Hepatocyte (in vitro differentiated cells): ENCODE results near the gene TTC8. TPM values are rescaled to one million over a fixed set of nuclear protein-coding genes. Genes with fewer than 3 reads are reported as not detected.

Experiments
- DNase-seq: peaks from one replicate; pipeline ENCODE4 v3.0.0-alpha.2; 2016; ENCODE audit warnings: low spot score
- H2AFZ ChIP-seq: fragments of 200-600 bp; sonication (generic); 2 replicates; pipeline ENCODE4 v1.6.0; 2016; ENCODE audit warnings: antibody characterized with exemption, mild to moderate bottlenecking
- H3K27ac ChIP-seq: fragments of 200-600 bp; sonication (generic); 2 replicates; pipeline ENCODE4 v1.5.1; 2016; ENCODE audit warnings: mild to moderate bottlenecking
- H3K27me3 ChIP-seq: fragments of 200-600 bp; sonication (generic); 2 replicates; pipeline ENCODE4 v1.6.1; 2016
- H3K36me3 ChIP-seq: fragments of 200-600 bp; sonication (generic); replicated peaks from 2 replicates; pipeline ENCODE4 v1.5.1; 2016; ENCODE audit warnings: low read depth; ENCODE audit not compliant: insufficient read depth
- H3K4me1 ChIP-seq: fragments of 200-600 bp; sonication (generic); 2 replicates; pipeline ENCODE4 v1.5.1; 2016; ENCODE audit warnings: mild to moderate bottlenecking, moderate library complexity; ENCODE audit not compliant: insufficient read depth
- H3K4me2 ChIP-seq: fragments of 200-600 bp; sonication (generic); 2 replicates; pipeline ENCODE4 v1.6.0; 2016
- H3K4me3 ChIP-seq: fragments of 200-600 bp; sonication (generic); 2 replicates; pipeline ENCODE4 v1.5.1; 2016; ENCODE audit warnings: mild to moderate bottlenecking
- H3K79me2 ChIP-seq: fragments of 200-600 bp; sonication (generic); 2 replicates; pipeline ENCODE4 v1.6.0; 2017; ENCODE audit warnings: mild to moderate bottlenecking
- H3K9me2 ChIP-seq: fragments of 200-600 bp; sonication (generic); replicated peaks from 2 replicates; pipeline ENCODE4 v1.6.0; 2017; ENCODE audit warnings: mild to moderate bottlenecking; ENCODE audit not compliant: insufficient read depth
- H3K9me3 ChIP-seq: fragments of 200-600 bp; sonication (generic); 2 replicates; pipeline ENCODE4 v1.5.1; 2016; ENCODE audit warnings: low read depth, mild to moderate bottlenecking
- H4K20me1 ChIP-seq: fragments of 200-600 bp; sonication (generic); 2 replicates; pipeline ENCODE4 v1.6.0; 2016; ENCODE audit warnings: mild to moderate bottlenecking; ENCODE audit not compliant: insufficient read depth, poor library complexity, severe bottlenecking
- EZH2 ChIP-seq: fragments of 200-600 bp; sonication (generic); IDR thresholded peaks from 2 replicates; pipeline ENCODE4 v1.6.1; 2016; ENCODE audit warnings: antibody characterized with exemption, mild to moderate bottlenecking, borderline replicate concordance
- EZH2phosphoT487 ChIP-seq: fragments of 200-600 bp; sonication (generic); IDR thresholded peaks from one replicate; pipeline ENCODE4 v1.6.1; 2018; ENCODE audit warnings: antibody characterized with exemption, mild to moderate bottlenecking, low read depth, moderate library complexity; ENCODE audit not compliant: unreplicated experiment, severe bottlenecking
- WGBS: methylation state at CpG from one replicate; pipeline ENCODE4 v1.1.6; 2016; ENCODE audit warnings: low lambda C conversion rate; ENCODE audit errors: missing lambda C conversion rate; 5-methylcytosine and 5-hydroxymethylcytosine counted together
- polyA plus RNA-seq: library from polyadenylated mRNA; unstranded; fragments of >200 nt; fragmentation: Nextera tagmentation; extraction: Ambion mirVana; gene quantifications from 2 replicates; pipeline ENCODE4 v1.2.1, GENCODE V29; 2016
- total RNA-seq: library from RNA; depleted of rRNA; stranded (reverse); fragments of >200 nt; gene quantifications from 2 replicates; pipeline ENCODE4 v1.2.3, GENCODE V29; 2014
- TF ChIP-seq, protein P1 (sequence below): fragments of 200-600 bp; sonication (generic); IDR thresholded peaks from 2 replicates; pipeline ENCODE4 v1.5.1; 2016; ENCODE audit warnings: antibody characterized with exemption, mild to moderate bottlenecking; ENCODE audit not compliant: poor library complexity

TTC8 gene
- total and polyA plus RNA-seq, 2 experiments from 2014 or later, result 23.0 to 25.6 TPM

DNA sequence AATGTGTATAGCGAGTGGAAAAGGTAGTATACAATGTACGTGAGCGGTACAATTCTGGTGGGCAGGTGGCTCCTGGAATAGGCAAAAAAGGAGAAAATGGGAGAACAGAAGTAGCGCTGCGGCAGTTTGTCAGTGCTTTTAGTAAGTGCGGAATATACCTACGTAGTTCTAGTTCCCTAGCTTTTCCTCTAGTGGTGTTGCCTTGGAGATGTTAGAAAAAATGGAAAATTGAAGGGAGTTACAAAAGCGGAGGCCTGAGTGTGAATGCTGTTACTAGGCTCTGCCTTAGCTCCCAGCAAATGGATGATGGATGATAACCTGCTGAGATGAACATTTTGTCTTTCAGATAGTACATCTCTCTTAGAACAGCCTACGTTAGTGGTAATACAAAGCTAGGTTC is 1.1 kb downstream of the TTC8 start:
- H3K9me3 ChIP-seq, result no peaks in the 10 kb centered on the region
- H3K27me3 ChIP-seq, result no peaks in the 10 kb centered on the region
- H3K79me2 ChIP-seq, result peaks cover 49% of the 10 kb centered on the region
- no peaks in the 10 kb centered on the region for H3K9me2 ChIP-seq
- TF ChIP-seq EZH2 (no peak), EZH2phosphoT487 (no peak)
- TF ChIP-seq, protein P1, sequence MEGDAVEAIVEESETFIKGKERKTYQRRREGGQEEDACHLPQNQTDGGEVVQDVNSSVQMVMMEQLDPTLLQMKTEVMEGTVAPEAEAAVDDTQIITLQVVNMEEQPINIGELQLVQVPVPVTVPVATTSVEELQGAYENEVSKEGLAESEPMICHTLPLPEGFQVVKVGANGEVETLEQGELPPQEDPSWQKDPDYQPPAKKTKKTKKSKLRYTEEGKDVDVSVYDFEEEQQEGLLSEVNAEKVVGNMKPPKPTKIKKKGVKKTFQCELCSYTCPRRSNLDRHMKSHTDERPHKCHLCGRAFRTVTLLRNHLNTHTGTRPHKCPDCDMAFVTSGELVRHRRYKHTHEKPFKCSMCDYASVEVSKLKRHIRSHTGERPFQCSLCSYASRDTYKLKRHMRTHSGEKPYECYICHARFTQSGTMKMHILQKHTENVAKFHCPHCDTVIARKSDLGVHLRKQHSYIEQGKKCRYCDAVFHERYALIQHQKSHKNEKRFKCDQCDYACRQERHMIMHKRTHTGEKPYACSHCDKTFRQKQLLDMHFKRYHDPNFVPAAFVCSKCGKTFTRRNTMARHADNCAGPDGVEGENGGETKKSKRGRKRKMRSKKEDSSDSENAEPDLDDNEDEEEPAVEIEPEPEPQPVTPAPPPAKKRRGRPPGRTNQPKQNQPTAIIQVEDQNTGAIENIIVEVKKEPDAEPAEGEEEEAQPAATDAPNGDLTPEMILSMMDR, result no peak
- H3K4me3 ChIP-seq, result peak overlapping the region; percentile 42
- no peak for DNase-seq
- WGBS, result 91% methylated on average over 9 of the region's 9 CpGs
- H4K20me1 ChIP-seq, result no peaks in the 10 kb centered on the region
- H3K27ac ChIP-seq, result peak overlapping the region; percentile 92
- peaks cover 6% of the 10 kb centered on the region for H3K4me1 ChIP-seq
- no peaks in the 10 kb centered on the region for H3K36me3 ChIP-seq
- H3K4me2 ChIP-seq, result peak overlapping the region; percentile 70
- peak overlapping the region; percentile 67 for H2AFZ ChIP-seq

DNA sequence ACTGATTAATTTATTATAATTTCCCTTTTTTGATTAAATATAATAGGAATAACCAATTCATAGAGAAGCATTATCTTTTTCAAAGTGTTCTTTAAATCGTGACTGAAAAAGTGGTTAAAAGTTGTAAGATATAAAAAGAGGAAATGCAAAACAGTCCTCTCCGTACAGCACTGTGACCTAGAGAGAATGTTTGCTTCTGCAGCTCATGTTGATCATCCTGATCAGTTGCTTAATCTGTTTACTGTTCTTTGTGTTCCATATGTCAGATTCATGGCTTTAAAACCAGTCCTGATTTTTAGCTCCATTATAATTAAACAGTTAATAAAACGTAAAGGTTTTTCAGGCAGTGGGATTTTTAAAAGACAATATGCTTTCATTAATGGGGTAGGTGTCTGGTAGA is 4.7 kb downstream of the TTC8 start:
- Histone ChIP-seq H3K9me2 (no peaks in the 10 kb centered on the region), H3K79me2 (peaks cover 73% of the 10 kb centered on the region), H3K9me3 (no peaks in the 10 kb centered on the region), H3K27ac (no peak overlapping the region), H3K27me3 (no peaks in the 10 kb centered on the region), H2AFZ (no peak overlapping the region), H3K4me3 (no peak overlapping the region), H3K4me1 (peaks cover 9% of the 10 kb centered on the region), H3K36me3 (no peaks in the 10 kb centered on the region), H4K20me1 (no peaks in the 10 kb centered on the region), H3K4me2 (peak overlapping the region; percentile 31)
- TF ChIP-seq EZH2, result no peak
- TF ChIP-seq EZH2phosphoT487, result no peak
- TF ChIP-seq, protein P1, result no peak
- 45% methylated on average over 3 of the region's 3 CpGs for WGBS
- no peak for DNase-seq

DNA sequence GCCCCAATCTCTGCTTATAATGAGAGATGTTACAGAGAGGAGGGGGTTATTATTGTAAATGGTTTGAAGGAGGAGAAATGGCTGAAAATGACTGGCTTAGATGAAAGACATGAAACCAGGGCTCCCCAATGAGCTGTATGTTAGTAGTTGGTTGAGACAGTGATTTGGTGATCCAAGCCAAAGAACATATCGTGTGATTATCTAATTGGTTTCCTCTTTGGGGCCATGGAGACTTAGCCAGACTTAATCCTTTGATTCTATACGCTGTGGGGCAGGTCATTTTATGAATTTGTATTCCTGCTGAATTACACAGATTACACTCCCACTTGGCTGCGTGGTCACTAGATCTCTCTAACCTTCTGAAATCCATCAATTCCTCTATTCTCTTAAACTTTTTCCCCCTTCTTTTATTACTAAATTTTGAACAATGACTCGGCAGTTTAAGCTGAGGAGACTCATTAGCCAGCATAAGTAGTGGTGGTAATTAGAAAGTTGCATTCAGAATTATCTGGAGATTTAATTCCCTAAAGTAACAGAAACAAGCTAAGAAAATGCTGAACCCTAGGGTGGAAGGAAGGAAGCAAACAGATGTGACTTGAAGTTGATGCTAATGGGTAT is 5.3 kb downstream of the TTC8 start:
- no peak overlapping the region for H2AFZ ChIP-seq
- H3K9me3 ChIP-seq, result no peaks in the 10 kb centered on the region
- no peak overlapping the region for H3K4me3 ChIP-seq
- H3K4me1 ChIP-seq, result peaks cover 9% of the 10 kb centered on the region
- no peak for TF ChIP-seq EZH2phosphoT487
- TF ChIP-seq, protein P1, result no peak
- no peak for TF ChIP-seq EZH2
- no peaks in the 10 kb centered on the region for H3K9me2 ChIP-seq
- H3K4me2 ChIP-seq, result no peak overlapping the region
- WGBS, result 87% methylated on average over 4 of the region's 4 CpGs
- H3K79me2 ChIP-seq, result peaks cover 73% of the 10 kb centered on the region
- H3K27me3 ChIP-seq, result no peaks in the 10 kb centered on the region
- H3K27ac ChIP-seq, result no peak overlapping the region
- no peak for DNase-seq
- H3K36me3 ChIP-seq, result no peaks in the 10 kb centered on the region
- H4K20me1 ChIP-seq, result no peaks in the 10 kb centered on the region

DNA sequence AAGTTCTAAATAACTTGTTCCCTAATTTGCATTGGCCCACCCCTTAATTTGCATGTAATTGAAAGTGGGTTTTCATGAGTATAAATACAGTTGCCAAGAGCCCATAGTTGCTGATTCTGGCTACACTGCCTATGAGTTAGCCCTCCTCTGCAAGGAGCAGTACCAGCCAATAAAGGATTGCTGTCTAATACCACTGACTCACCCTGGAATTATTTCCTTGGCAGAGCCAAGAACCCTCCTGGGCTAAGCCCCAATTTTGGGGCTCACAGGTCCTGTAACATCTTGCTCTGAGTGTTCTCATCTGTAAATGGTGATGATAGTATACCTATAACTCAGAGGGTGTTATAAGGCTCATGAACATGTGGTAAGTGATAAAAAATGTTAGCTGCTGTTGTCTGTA is 6.8 kb downstream of the TTC8 start:
- TF ChIP-seq EZH2phosphoT487 (no peak), EZH2 (no peak)
- TF ChIP-seq, protein P1, result no peak
- DNase-seq, result no peak
- H4K20me1 ChIP-seq, result no peaks in the 10 kb centered on the region
- no peaks in the 10 kb centered on the region for H3K9me2 ChIP-seq
- peaks cover 4% of the 10 kb centered on the region for H3K4me1 ChIP-seq
- no peak overlapping the region for H3K27ac ChIP-seq
- no peak overlapping the region for H3K4me3 ChIP-seq
- no peaks in the 10 kb centered on the region for H3K36me3 ChIP-seq
- no peaks in the 10 kb centered on the region for H3K9me3 ChIP-seq
- no peak overlapping the region for H3K4me2 ChIP-seq
- peaks cover 60% of the 10 kb centered on the region for H3K79me2 ChIP-seq
- H2AFZ ChIP-seq, result no peak overlapping the region
- no peaks in the 10 kb centered on the region for H3K27me3 ChIP-seq
